ENCODE data around the gene BAD. TPM values are rescaled to one million over a fixed set of nuclear protein-coding genes. Genes with fewer than 3 reads are reported as not detected.

Gene BAD
- polyA plus RNA-seq, 1 donor, result 39.6 TPM

GRCh38 chr11:64225608-64226506 lies 58.6 kb downstream of the BAD start, which contains the start of the genes NUDT22 and TRPT1:
Gene NUDT22 (plus strand): TSS chr11:64226274. CDS start chr11:64226653, 379 bp downstream.
Gene TRPT1 (minus strand): TSS chr11:64226186. CDS start chr11:64225860, 326 bp downstream.
- Histone ChIP-seq H3K4me3 (ENCODE audit: low read length) (peak within 1 kb of the TSS; percentile 98), H3K4me1 (ENCODE audit: control insufficient read depth, insufficient read depth, low read length) (peaks cover 33% of the 10 kb centered on the region), H3K27ac (ENCODE audit: low read length) (peak within 1 kb of the TSS; percentile 46), H3K36me3 (ENCODE audit: control insufficient read depth, insufficient read depth, low read length) (peaks cover 18% of the 10 kb centered on the region), H3K9me3 (ENCODE audit: control insufficient read depth, low read depth, low read length) (no peaks in the 10 kb centered on the region), H3K27me3 (ENCODE audit: control insufficient read depth, insufficient read depth, low read length) (no peaks in the 10 kb centered on the region)
- WGBS (ENCODE audit: insufficient coverage, low lambda C conversion rate), result no CpG with 5 or more reads among the region's 54 CpGs
- peak; percentile 82 to 88 for DNase-seq

GRCh38 chr11:64224891-64225607 lies 59.4 kb downstream of the BAD start:
- DNase-seq, result no peak
- H3K4me1 ChIP-seq (ENCODE audit: control insufficient read depth, insufficient read depth, low read length), result peaks cover 33% of the 10 kb centered on the region

GRCh38 chr11:64224151-64224890 lies 60.1 kb downstream of the BAD start:
- Histone ChIP-seq H3K36me3 (ENCODE audit: control insufficient read depth, insufficient read depth, low read length) (peaks cover 29% of the 10 kb centered on the region), H3K4me3 (ENCODE audit: low read length) (no peak overlapping the region), H3K9me3 (ENCODE audit: control insufficient read depth, low read depth, low read length) (no peaks in the 10 kb centered on the region), H3K27me3 (ENCODE audit: control insufficient read depth, insufficient read depth, low read length) (no peaks in the 10 kb centered on the region), H3K4me1 (ENCODE audit: control insufficient read depth, insufficient read depth, low read length) (peaks cover 26% of the 10 kb centered on the region), H3K27ac (ENCODE audit: low read length) (no peak overlapping the region)
- WGBS (ENCODE audit: insufficient coverage, low lambda C conversion rate), result no CpG with 5 or more reads among the region's 17 CpGs
- no peak for DNase-seq

More at GRCh38 chr11:64224891-64225607, 59.4 kb downstream of the BAD start:
- Histone ChIP-seq H3K36me3 (ENCODE audit: control insufficient read depth, insufficient read depth, low read length) (peaks cover 26% of the 10 kb centered on the region), H3K4me3 (ENCODE audit: low read length) (peak overlapping the region; percentile 98), H3K9me3 (ENCODE audit: control insufficient read depth, low read depth, low read length) (no peaks in the 10 kb centered on the region), H3K27me3 (ENCODE audit: control insufficient read depth, insufficient read depth, low read length) (no peaks in the 10 kb centered on the region), H3K27ac (ENCODE audit: low read length) (peak overlapping the region; percentile 37)
- no CpG with 5 or more reads among the region's 22 CpGs for WGBS (ENCODE audit: insufficient coverage, low lambda C conversion rate)

- Histone ChIP-seq H3K9me3 (ENCODE audit: control insufficient read depth, low read depth, low read length) (no peaks in the 10 kb centered on the region), H3K27me3 (ENCODE audit: control insufficient read depth, insufficient read depth, low read length) (no peaks in the 10 kb centered on the region), H3K36me3 (ENCODE audit: control insufficient read depth, insufficient read depth, low read length) (peaks cover 29% of the 10 kb centered on the region), H3K4me1 (ENCODE audit: control insufficient read depth, insufficient read depth, low read length) (peaks cover 22% of the 10 kb centered on the region), H3K4me3 (ENCODE audit: low read length) (no peak overlapping the region), H3K27ac (ENCODE audit: low read length) (no peak overlapping the region)
- peak in 1 of 2 donors; percentile 52 for DNase-seq
- WGBS (ENCODE audit: insufficient coverage, low lambda C conversion rate), result no CpG with 5 or more reads among the region's 24 CpGs
These were observed 61.3 kb downstream of the BAD start for GRCh38 chr11:64223001-64223651.

GRCh38 chr11:64222651-64223000 lies 61.8 kb downstream of the BAD start:
- no peaks in the 10 kb centered on the region for H3K27me3 ChIP-seq (ENCODE audit: control insufficient read depth, insufficient read depth, low read length)
- H3K4me1 ChIP-seq (ENCODE audit: control insufficient read depth, insufficient read depth, low read length), result peaks cover 22% of the 10 kb centered on the region
- WGBS (ENCODE audit: insufficient coverage, low lambda C conversion rate), result no CpG with 5 or more reads among the region's 9 CpGs
- peaks cover 29% of the 10 kb centered on the region for H3K36me3 ChIP-seq (ENCODE audit: control insufficient read depth, insufficient read depth, low read length)
- H3K27ac ChIP-seq (ENCODE audit: low read length), result no peak overlapping the region
- no peaks in the 10 kb centered on the region for H3K9me3 ChIP-seq (ENCODE audit: control insufficient read depth, low read depth, low read length)
- no peak overlapping the region for H3K4me3 ChIP-seq (ENCODE audit: low read length)
- no peak for DNase-seq

- H3K36me3 ChIP-seq (ENCODE audit: control insufficient read depth, insufficient read depth, low read length), result peaks cover 29% of the 10 kb centered on the region
- no peak for DNase-seq
- no peak overlapping the region for H3K27ac ChIP-seq (ENCODE audit: low read length)
- H3K27me3 ChIP-seq (ENCODE audit: control insufficient read depth, insufficient read depth, low read length), result no peaks in the 10 kb centered on the region
- no peaks in the 10 kb centered on the region for H3K9me3 ChIP-seq (ENCODE audit: control insufficient read depth, low read depth, low read length)
- H3K4me1 ChIP-seq (ENCODE audit: control insufficient read depth, insufficient read depth, low read length), result peaks cover 9% of the 10 kb centered on the region
- H3K4me3 ChIP-seq (ENCODE audit: low read length), result no peak overlapping the region
- WGBS (ENCODE audit: insufficient coverage, low lambda C conversion rate), result no CpG with 5 or more reads among the region's 14 CpGs
These were observed 63.7 kb downstream of the BAD start for GRCh38 chr11:64220798-64221197.

GRCh38 chr11:64220271-64220670 lies 64.2 kb downstream of the BAD start:
- Histone ChIP-seq H3K4me3 (ENCODE audit: low read length) (no peak overlapping the region), H3K27ac (ENCODE audit: low read length) (no peak overlapping the region), H3K9me3 (ENCODE audit: control insufficient read depth, low read depth, low read length) (no peaks in the 10 kb centered on the region), H3K4me1 (ENCODE audit: control insufficient read depth, insufficient read depth, low read length) (peaks cover 5% of the 10 kb centered on the region), H3K27me3 (ENCODE audit: control insufficient read depth, insufficient read depth, low read length) (no peaks in the 10 kb centered on the region), H3K36me3 (ENCODE audit: control insufficient read depth, insufficient read depth, low read length) (peaks cover 29% of the 10 kb centered on the region)
- no CpG with 5 or more reads among the region's 17 CpGs for WGBS (ENCODE audit: insufficient coverage, low lambda C conversion rate)
- DNase-seq, result no peak

Other genes starting within 250 kb of the BAD start
- 1.9 TPM for gene FLRT1, start 248.7 kb downstream of the BAD start, polyA plus RNA-seq
- gene MACROD1, start 118.6 kb downstream of the BAD start, polyA plus RNA-seq, result 18.2 TPM
- gene STIP1, start 98.5 kb downstream of the BAD start, polyA plus RNA-seq, result 109 TPM
- 28.5 TPM for gene FERMT3, start 77.9 kb downstream of the BAD start, polyA plus RNA-seq
- 38.3 TPM for gene TRPT1, start 58.5 kb downstream of the BAD start, polyA plus RNA-seq
- 33.8 TPM for gene NUDT22, start 58.4 kb downstream of the BAD start, polyA plus RNA-seq
- 52.5 TPM for gene DNAJC4, start 54.1 kb downstream of the BAD start, polyA plus RNA-seq
- 105 TPM for gene VEGFB, start 50.1 kb downstream of the BAD start, polyA plus RNA-seq
- 79.3 TPM for gene FKBP2, start 43.6 kb downstream of the BAD start, polyA plus RNA-seq
- gene PPP1R14B, start 37.7 kb downstream of the BAD start, polyA plus RNA-seq, result 62.6 TPM
- 115 TPM for gene PLCB3, start 33.1 kb downstream of the BAD start, polyA plus RNA-seq
- 20.6 TPM for gene GPR137, start 1.2 kb upstream of the BAD start, polyA plus RNA-seq
- 0.09 TPM for gene KCNK4, start 6.6 kb upstream of the BAD start, polyA plus RNA-seq
- 0.15 TPM for gene CATSPERZ, start 15.7 kb upstream of the BAD start, polyA plus RNA-seq
- 83.2 TPM for gene ESRRA, start 20.9 kb upstream of the BAD start, polyA plus RNA-seq
- 167 TPM for gene TRMT112, start 32.9 kb upstream of the BAD start, polyA plus RNA-seq
- gene PRDX5, start 33.5 kb upstream of the BAD start, polyA plus RNA-seq, result 219 TPM
- gene CCDC88B, start 55.5 kb upstream of the BAD start, polyA plus RNA-seq, result 13.5 TPM
- 25.8 TPM for gene RPS6KA4, start 74.5 kb upstream of the BAD start, polyA plus RNA-seq